ENCODE results near the gene HMGCS1. TPM values are rescaled to one million over a fixed set of nuclear protein-coding genes. Genes with fewer than 3 reads are reported as not detected.

HMGCS1 gene
- total RNA-seq, 1 donor from 2014 or later = 64.3 TPM

DNA sequence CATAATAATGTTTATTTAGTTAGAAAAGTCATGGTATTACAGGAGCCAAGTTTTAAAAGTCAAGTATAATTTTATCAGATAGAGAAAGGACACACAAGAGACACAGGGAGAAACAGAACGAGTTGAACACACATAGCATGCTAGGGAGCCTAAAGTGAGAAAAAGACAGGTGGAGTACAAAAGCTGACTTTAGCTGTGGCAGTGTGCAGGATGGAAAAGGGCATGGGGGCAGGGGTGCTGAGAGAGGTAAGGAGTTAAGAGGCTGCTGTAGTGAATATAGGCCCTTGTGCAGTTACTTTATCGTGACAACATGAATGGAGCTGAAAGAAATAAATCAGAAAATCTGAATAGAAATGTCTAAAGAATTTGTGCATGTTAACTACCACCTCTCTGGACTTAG is 18.0 kb downstream of the HMGCS1 start:
- Histone ChIP-seq H3K36me3 (ENCODE audit: control insufficient read depth, insufficient read depth, low read length) (no peaks in the 10 kb centered on the region), H3K4me3 (ENCODE audit: low read depth, low read length) (no peak overlapping the region), H3K27me3 (ENCODE audit: control insufficient read depth, insufficient read depth, low read length) (no peaks in the 10 kb centered on the region)
- TF ChIP-seq, protein P1, sequence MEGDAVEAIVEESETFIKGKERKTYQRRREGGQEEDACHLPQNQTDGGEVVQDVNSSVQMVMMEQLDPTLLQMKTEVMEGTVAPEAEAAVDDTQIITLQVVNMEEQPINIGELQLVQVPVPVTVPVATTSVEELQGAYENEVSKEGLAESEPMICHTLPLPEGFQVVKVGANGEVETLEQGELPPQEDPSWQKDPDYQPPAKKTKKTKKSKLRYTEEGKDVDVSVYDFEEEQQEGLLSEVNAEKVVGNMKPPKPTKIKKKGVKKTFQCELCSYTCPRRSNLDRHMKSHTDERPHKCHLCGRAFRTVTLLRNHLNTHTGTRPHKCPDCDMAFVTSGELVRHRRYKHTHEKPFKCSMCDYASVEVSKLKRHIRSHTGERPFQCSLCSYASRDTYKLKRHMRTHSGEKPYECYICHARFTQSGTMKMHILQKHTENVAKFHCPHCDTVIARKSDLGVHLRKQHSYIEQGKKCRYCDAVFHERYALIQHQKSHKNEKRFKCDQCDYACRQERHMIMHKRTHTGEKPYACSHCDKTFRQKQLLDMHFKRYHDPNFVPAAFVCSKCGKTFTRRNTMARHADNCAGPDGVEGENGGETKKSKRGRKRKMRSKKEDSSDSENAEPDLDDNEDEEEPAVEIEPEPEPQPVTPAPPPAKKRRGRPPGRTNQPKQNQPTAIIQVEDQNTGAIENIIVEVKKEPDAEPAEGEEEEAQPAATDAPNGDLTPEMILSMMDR (IDR thresholded peaks at IDR 0.05; ENCODE audit: insufficient read depth, low read length, poor library complexity, severe bottlenecking) = no peak
- no peak for DNase-seq (ENCODE audit: low read depth)

DNA sequence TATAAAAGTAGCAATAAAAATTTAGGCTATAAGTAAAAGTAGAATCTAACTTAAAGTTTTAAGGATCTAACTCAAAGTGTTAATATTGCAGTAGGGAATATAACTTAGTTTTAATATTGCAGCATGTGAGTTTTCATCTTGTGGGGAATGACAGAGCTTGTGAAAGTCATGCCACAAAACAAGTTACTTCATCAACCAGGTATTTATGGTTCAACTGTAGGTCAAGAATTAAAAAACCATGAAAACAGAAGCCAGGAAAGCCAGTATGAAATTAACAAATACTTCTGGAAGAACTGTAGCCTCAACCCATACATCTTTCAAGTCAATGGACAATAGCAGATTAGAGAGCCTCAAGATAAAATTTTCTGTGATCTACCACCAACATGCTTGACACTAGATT is 19.0 kb downstream of the HMGCS1 start:
- TF ChIP-seq, protein P1 (IDR thresholded peaks at IDR 0.05; ENCODE audit: insufficient read depth, low read length, poor library complexity, severe bottlenecking) = no peak
- H3K4me3 ChIP-seq (ENCODE audit: low read depth, low read length) = no peak overlapping the region
- no peaks in the 10 kb centered on the region for H3K36me3 ChIP-seq (ENCODE audit: control insufficient read depth, insufficient read depth, low read length)
- DNase-seq (ENCODE audit: low read depth) = no peak
- H3K27me3 ChIP-seq (ENCODE audit: control insufficient read depth, insufficient read depth, low read length) = no peaks in the 10 kb centered on the region

DNA sequence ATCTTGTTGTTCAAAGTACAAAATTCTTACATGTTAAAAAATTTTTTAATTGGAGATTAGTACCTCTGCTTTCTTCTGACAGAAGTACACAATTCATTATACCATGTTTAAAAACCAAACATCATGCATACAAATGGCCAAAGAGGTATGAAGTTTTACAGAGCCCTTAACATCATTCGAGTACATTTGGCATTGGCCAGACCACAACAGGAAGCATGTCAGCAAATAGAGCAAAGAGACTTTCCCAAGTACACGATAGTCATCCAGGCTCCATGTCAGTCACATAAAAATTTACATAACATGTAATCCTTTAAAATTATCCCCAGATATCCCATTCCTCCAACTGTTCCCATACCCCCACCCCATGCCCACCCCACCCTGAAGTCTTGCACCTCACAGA is 22.5 kb downstream of the HMGCS1 start:
- peaks cover 1% of the 10 kb centered on the region for H3K36me3 ChIP-seq (ENCODE audit: control insufficient read depth, insufficient read depth, low read length)

DNA sequence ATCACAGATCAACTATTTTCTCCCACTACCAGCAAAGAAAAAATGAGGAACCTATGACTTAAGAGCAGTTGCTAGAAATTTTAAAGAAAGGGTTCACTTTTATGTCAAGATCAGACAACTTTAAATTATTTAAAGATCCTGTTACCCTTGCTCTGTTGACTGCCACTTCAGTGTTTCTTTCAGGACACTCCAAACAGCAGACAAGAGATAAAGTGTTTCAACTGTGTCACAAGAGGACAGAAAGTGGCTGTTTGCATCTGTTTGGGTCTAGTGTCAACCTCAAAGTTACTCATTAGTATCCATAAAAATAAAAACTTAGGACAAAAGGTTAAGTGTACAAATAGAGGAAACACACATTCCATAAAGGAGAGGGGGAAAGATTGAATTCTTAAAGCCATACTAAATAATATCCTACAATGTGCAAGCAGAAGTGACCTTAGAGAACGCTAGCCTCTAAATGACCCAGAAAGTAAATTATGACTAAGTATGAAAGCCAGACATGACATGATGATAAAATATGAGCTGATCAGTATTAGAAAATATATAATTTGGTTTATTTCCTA is 24.9 kb downstream of the HMGCS1 start:
- Histone ChIP-seq H3K36me3 (ENCODE audit: control insufficient read depth, insufficient read depth, low read length) (peaks cover 1% of the 10 kb centered on the region), H3K4me3 (ENCODE audit: low read depth, low read length) (no peak overlapping the region), H3K27me3 (ENCODE audit: control insufficient read depth, insufficient read depth, low read length) (no peaks in the 10 kb centered on the region)
- TF ChIP-seq, protein P1 (IDR thresholded peaks at IDR 0.05; ENCODE audit: insufficient read depth, low read length, poor library complexity, severe bottlenecking) = no peak
- no peak for DNase-seq (ENCODE audit: low read depth)

More for the DNA sequence above, 22.5 kb downstream of the HMGCS1 start:
- Histone ChIP-seq H3K4me3 (ENCODE audit: low read depth, low read length) (no peak overlapping the region), H3K27me3 (ENCODE audit: control insufficient read depth, insufficient read depth, low read length) (no peaks in the 10 kb centered on the region)
- TF ChIP-seq, protein P1 (IDR thresholded peaks at IDR 0.05; ENCODE audit: insufficient read depth, low read length, poor library complexity, severe bottlenecking) = no peak
- DNase-seq (ENCODE audit: low read depth) = no peak

DNA sequence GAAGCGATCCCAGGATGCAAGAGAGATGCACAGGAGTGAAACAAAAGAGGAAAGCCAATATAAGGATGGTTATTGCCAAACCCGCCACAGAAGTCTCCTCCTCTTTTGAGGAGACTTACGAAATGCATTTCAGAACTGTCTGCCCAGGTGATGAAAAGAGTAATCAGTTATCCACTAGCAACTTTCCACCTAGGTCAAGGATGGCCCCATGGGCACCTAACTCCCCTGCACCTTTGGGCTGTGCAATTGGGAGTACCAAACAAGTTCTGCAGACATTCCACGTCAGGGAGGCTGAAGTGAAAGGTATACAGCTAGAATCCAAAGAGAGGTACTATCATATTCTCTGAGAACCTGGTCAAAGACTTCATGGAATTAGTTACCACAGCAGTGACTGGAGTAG is 25.7 kb downstream of the HMGCS1 start:
- Histone ChIP-seq H3K4me3 (ENCODE audit: low read depth, low read length) (no peak overlapping the region), H3K27me3 (ENCODE audit: control insufficient read depth, insufficient read depth, low read length) (no peaks in the 10 kb centered on the region), H3K36me3 (ENCODE audit: control insufficient read depth, insufficient read depth, low read length) (peaks cover 1% of the 10 kb centered on the region)
- TF ChIP-seq, protein P1 (IDR thresholded peaks at IDR 0.05; ENCODE audit: insufficient read depth, low read length, poor library complexity, severe bottlenecking) = no peak
- DNase-seq (ENCODE audit: low read depth) = no peak

DNA sequence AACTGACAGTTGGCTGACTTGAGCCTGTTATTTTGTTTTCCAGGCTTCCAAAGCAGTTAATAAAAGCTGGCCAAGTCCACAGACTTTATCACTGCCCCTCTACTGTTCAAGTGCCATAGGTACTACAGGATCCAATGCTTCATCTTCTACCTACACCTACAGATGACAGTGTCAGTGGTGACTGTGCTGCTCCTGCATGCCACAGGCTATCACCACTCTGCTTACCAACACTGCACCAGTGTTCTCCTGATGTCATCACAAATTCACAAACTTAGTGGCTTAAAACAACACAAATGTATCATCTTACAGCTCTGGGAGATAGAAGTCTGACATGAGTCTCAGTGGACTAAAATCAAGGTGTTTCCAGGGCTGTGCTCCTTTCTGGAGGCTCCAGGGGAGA is 26.6 kb downstream of the HMGCS1 start:
- no peak overlapping the region for H3K4me3 ChIP-seq (ENCODE audit: low read depth, low read length)
- no peaks in the 10 kb centered on the region for H3K27me3 ChIP-seq (ENCODE audit: control insufficient read depth, insufficient read depth, low read length)
- peaks cover 1% of the 10 kb centered on the region for H3K36me3 ChIP-seq (ENCODE audit: control insufficient read depth, insufficient read depth, low read length)
- no peak for DNase-seq (ENCODE audit: low read depth)
- TF ChIP-seq, protein P1 (IDR thresholded peaks at IDR 0.05; ENCODE audit: insufficient read depth, low read length, poor library complexity, severe bottlenecking) = no peak

All from kidney epithelial cell (primary cell).